ENCODE measurements around the gene VWF. TPM values are rescaled to one million over a fixed set of nuclear protein-coding genes. Genes with fewer than 3 reads are reported as not detected.

The VWF gene
- total and polyA plus RNA-seq, 10 of the 15 experiments (the other 5 are each of a cell fraction or from before 2014, with no cell fraction given), result 0.08 to 0.23 TPM; not detected in 8

GRCh38 chr12:5997260-5997659 lies 127.2 kb downstream of the VWF start:
- no peak overlapping the region for H3K4me2 ChIP-seq (ENCODE audit: control insufficient read depth, insufficient read depth)
- intact Hi-C loops (cut with micrococcal nuclease; ENCODE audit: unreplicated experiment), result no loop called here
- no peaks in the 10 kb centered on the region for H4K20me1 ChIP-seq (ENCODE audit: control insufficient read depth, insufficient read depth)
- no peak overlapping the region for H3K27ac ChIP-seq (ENCODE audit: control insufficient read depth, insufficient read depth)
- ChIA-PET POLR2A (no interaction called here), SMC1A (ENCODE audit: uncharacterized antibody, unreplicated experiment) (interaction anchor here (1.4 kb wide), 1 partner anchor 9 kb away, joined by 7 read pairs; no protein-coding TSS in a partner anchor), CTCF (interaction anchor here (0.9 to 10.9 kb wide), 4 partner anchors 9 to 287 kb away, joined by 3 to 256 read pairs (median 13); no protein-coding TSS in a partner anchor), RAD21 (ENCODE audit: unreplicated experiment) (no interaction called here)
- in situ Hi-C loops (cut with MboI), result no loop called here
- no TSS peak for BruUV-seq (replicated peaks)
- no peak overlapping the region for H3K9ac ChIP-seq (ENCODE audit: control insufficient read depth, insufficient read depth, low read length)
- TF ChIP-seq ZNF24 (IDR thresholded peaks at IDR 0.05), result 0 out of 2 replicates have a peak, but pooled peaks have one; percentile 41
- TF ChIP-seq TCF12 (IDR thresholded peaks at IDR 0.05; ENCODE audit: low read depth, low read length), result no peak
- ATAC-seq (peak; percentile 84), DNase-seq (ENCODE audit: low read depth, low spot score) (no peak), FAIRE-seq (no peak)
- no peaks in the 10 kb centered on the region for H3K9me3 ChIP-seq (replicated peaks; ENCODE audit: control insufficient read depth, insufficient read depth, low read length)
- no peaks in the 10 kb centered on the region for H3K36me3 ChIP-seq (ENCODE audit: control insufficient read depth in 2 of 2, insufficient read depth in 2 of 2, low read length in 1 of 2)
- H3K27me3 ChIP-seq (replicated peaks in 1 of 2; ENCODE audit: control insufficient read depth in 2 of 2, insufficient read depth in 2 of 2, low read length in 1 of 2), result peaks cover 0 to 3% of the 10 kb centered on the region in 2 experiments; a peak in 3 of 4 replicates
- H3K79me2 ChIP-seq (ENCODE audit: control insufficient read depth, insufficient read depth, low read length), result no peaks in the 10 kb centered on the region
- no peak overlapping the region for H2AFZ ChIP-seq (ENCODE audit: control insufficient read depth, low read depth, low read length)
- H3K4me1 ChIP-seq (ENCODE audit: control insufficient read depth, insufficient read depth, low read length), result no peaks in the 10 kb centered on the region
- 22% methylated on average over 3 of the region's 3 CpGs for WGBS (ENCODE audit: insufficient coverage, insufficient replicate concordance, low lambda C conversion rate, missing lambda C conversion rate)
- no peak overlapping the region for H3K4me3 ChIP-seq

GRCh38 chr12:5996459-5996858 lies 128.0 kb downstream of the VWF start:
- ChIA-PET RAD21 (ENCODE audit: unreplicated experiment) (no interaction called here), SMC1A (ENCODE audit: uncharacterized antibody, unreplicated experiment) (interaction anchor here (0.7 to 1.4 kb wide), 2 partner anchors 8 to 180 kb away, joined by 3 to 7 read pairs; no protein-coding TSS in a partner anchor), POLR2A (no interaction called here), CTCF (interaction anchor here (0.9 to 10.9 kb wide), 4 partner anchors 8 to 288 kb away, joined by 3 to 256 read pairs (median 13); no protein-coding TSS in a partner anchor)
- Histone ChIP-seq H3K4me3 (no peak overlapping the region), H3K9me3 (replicated peaks; ENCODE audit: control insufficient read depth, insufficient read depth, low read length) (no peaks in the 10 kb centered on the region), H3K36me3 (ENCODE audit: control insufficient read depth in 2 of 2, insufficient read depth in 2 of 2, low read length in 1 of 2) (no peaks in the 10 kb centered on the region), H3K4me1 (ENCODE audit: control insufficient read depth, insufficient read depth, low read length) (no peaks in the 10 kb centered on the region), H3K9ac (ENCODE audit: control insufficient read depth, insufficient read depth, low read length) (no peak overlapping the region), H4K20me1 (ENCODE audit: control insufficient read depth, insufficient read depth) (no peaks in the 10 kb centered on the region), H3K4me2 (ENCODE audit: control insufficient read depth, insufficient read depth) (no peak overlapping the region), H3K79me2 (ENCODE audit: control insufficient read depth, insufficient read depth, low read length) (no peaks in the 10 kb centered on the region), H3K27ac (ENCODE audit: control insufficient read depth, insufficient read depth) (no peak overlapping the region), H3K27me3 (replicated peaks in 1 of 2; ENCODE audit: control insufficient read depth in 2 of 2, insufficient read depth in 2 of 2, low read length in 1 of 2) (peaks cover 0 to 3% of the 10 kb centered on the region in 2 experiments; a peak in 3 of 4 replicates), H2AFZ (ENCODE audit: control insufficient read depth, low read depth, low read length) (no peak overlapping the region)
- in situ Hi-C loops (cut with MboI) (no loop called here), intact Hi-C loops (cut with micrococcal nuclease; ENCODE audit: unreplicated experiment) (no loop called here)
- no peak for ATAC-seq
- no peak for FAIRE-seq
- 17% methylated on average over 3 of the region's 3 CpGs for WGBS (ENCODE audit: insufficient coverage, insufficient replicate concordance, low lambda C conversion rate, missing lambda C conversion rate)
- no TSS peak for BruUV-seq (replicated peaks)
- TF ChIP-seq EZH2 (IDR thresholded peaks at IDR 0.05; ENCODE audit: borderline replicate concordance, control insufficient read depth, low read depth, low read length) (no peak), TARDBP (IDR thresholded peaks at IDR 0.05; ENCODE audit: borderline replicate concordance) (no peak), SRF (IDR thresholded peaks at IDR 0.05; ENCODE audit: low read depth in 2 of 2, low read length in 2 of 2) (no peak)
- no peak for DNase-seq (ENCODE audit: low read depth, low spot score)
